ENCODE data around the gene RPL7L1.
"Not testable (repeated sequence)": the region's sequence is repeated elsewhere in the genome, so short reads cannot be mapped to it uniquely, and the experiment has no call there.

RPL7L1 gene

DNA sequence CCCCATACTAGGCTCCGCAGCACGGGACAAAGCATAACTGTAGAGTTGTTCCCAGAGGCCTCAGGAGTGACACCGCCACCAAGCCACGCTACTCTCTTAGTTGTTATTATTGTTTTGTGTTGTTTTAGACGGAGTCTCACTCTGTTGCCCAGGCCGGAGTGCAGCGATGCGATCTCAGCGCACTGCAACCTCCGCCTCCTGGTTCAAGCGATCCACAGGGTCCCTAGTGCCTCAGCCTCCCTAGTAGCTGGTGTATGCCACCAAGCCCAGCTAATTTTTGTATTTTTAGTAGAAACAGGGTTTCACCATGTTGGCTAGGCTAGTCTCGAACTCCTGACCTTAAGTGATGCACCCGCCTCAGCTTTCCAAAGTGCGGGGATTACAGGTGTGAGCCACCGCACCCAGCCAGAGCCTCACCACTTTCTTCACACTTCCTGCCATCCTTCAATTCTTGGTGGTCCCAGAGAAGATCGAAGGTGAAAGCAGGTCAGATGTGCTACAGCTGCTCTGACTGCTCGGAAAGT lies 11.8 kb downstream of the RPL7L1 start:
- no peak for DNase-seq (ENCODE audit: low spot score)

DNA sequence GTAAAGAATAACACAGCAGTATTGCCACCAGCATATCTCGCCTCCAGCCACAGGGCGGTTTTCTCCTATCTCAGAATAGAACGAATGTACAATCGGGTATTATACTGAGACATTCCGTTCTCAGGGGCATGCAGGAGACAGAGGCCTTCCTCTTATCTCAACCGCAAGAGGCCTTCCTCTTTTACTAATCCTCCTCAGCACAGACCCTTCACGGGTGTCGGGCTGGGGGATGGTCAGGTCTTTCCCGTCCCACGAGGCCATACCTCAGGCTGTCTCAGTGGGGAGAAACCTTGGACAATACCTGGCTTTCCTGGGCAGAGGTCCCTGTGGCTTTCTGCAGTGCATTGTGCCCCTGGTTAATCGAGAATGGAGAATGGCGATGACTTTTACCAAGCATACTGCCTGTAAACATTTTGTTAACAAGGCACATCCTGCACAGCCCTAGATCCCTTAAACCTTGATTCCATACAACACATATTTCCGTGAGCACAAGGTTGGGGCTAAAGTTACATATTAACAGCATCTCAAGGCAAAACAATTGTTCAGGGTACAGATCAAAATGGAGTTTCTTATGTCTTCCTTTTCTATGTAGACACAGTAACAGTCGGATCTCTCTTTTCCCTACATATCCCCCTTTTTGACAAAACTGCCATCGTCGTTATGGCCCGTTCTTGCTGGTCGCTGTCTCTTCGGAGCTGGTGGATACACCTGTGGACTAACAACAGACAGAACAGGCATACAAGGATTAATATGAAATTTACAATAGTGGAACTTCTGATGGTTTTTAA lies 14.8 kb downstream of the RPL7L1 start:
- not testable (repeated sequence) for DNase-seq (ENCODE audit: low spot score)

- no peak for DNase-seq (ENCODE audit: low spot score)
Observed at GRCh38 chr6:42896178-42896719, 16.8 kb downstream of the RPL7L1 start.

DNA sequence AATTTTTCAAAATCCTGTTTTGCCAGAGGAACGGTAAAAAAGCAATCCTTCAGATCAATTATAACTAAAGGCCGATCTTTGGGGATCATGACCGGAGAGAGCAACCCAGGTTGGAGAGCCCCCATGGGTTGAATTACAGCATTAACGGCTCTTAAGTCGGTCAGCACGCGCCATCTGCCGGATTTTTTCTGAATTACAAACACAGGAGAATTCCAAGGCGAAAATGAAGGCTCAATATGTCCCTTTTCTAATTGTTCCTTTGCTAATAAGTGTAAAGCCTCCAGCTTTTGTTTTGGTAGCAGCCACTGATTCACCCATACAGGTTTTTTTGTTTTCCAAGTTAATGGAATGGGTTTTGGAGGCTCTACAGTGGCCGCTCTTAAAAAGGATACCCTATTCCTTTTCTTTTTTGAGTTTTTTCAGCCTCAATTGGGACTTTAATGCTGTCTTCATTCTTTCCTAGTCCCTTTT lies 19.5 kb downstream of the RPL7L1 start:
- DNase-seq (ENCODE audit: low spot score): peak; percentile 57

DNA sequence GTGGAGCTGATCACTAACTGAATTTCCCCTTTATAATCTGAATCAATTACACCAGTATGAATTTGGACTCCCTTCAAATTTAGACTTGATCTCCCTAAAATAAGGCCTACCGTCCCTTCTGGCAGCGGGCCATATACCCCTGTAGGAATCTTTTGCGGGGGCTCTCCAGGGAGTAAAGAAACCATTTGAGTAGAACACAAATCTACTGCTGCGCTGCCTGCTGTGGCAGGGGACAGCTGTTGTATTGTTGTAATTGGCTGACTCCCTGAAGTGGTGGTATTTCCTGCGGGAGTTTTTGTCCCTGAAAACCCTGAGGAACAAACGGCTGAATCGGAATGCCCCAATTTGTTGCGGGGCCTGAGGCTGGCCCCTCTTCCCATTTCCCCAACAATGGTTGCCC lies 20.5 kb downstream of the RPL7L1 start:
- DNase-seq (ENCODE audit: low spot score): no peak

DNA sequence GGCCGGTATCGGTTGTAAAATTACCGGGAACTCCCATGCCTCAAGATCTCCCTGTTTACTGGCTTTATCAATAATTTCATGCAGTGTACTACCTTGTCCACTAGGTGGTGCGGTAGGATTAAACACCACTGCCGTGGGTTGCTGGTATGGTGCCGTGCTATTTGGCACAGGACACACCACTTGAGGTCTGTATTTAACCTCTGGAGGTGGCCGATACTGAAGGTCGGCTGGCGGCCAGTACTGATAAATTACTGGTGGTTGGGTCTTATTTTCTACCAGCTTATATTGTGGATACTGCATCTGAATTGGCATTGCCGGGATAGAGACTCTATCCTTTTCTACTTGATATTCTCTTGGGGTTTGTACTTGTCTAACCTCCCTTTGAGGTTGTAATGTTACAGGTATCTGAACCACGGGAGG lies 22.1 kb downstream of the RPL7L1 start:
- DNase-seq (ENCODE audit: low spot score): peak; percentile 69

DNA sequence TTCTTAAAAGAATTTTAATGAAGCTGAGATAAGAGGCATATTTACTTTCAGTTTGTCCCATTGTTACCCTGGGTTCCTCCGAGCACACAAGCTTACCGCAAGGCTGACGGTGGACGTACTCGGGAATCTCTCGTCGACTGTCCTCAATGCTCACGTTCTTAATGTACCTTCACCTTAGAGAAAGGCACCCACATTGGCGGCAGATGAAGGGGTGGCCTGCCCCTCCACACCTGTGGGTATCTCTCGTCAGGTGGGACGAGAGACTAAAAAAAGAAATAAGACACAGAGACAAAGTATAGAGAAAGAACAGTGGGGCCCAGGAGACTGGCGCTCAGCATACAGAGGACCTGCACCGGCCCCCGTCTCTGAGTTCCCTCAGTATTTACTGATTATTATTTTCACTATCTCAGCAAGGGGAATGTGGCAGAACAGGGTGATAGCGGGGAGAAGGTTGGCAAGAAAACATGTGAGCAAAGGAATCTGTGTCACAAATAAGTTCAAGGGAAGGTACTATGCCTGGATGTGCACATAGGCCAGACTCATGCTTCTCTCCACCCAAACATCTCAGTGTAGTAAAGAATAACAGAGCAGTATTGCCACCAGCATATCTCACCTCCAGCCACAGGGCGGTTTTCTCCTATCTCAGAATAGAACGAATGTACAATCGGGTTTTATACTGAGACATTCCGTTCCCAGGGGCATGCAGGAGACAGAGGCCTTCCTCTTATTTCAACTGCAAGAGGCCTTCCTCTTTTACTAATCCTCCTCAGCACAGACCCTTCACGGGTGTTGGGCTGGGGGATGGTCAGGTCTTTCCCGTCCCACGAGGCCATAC lies 23.2 kb downstream of the RPL7L1 start:
- not testable (repeated sequence) for DNase-seq (ENCODE audit: low spot score)

DNA sequence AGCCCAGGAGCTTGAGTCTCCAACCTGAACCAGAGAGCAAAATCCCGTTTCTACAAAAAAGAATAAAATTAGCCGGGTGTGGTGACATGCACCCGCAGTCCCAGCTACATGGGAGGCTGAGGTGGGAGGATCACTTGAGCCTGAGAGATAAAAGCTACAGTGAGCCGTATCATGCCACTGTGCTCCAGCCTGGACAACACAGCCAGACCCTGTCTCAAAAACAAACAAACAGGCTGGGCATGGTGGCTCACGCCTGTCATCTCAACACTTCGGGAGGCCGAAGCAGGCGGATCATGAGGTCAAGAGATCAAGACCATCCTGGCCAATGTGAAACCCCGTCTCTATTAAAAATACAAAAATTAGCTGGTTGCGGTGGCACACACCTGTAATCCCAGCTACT lies 25.1 kb downstream of the RPL7L1 start:
- no peak for DNase-seq (ENCODE audit: low spot score)

DNA sequence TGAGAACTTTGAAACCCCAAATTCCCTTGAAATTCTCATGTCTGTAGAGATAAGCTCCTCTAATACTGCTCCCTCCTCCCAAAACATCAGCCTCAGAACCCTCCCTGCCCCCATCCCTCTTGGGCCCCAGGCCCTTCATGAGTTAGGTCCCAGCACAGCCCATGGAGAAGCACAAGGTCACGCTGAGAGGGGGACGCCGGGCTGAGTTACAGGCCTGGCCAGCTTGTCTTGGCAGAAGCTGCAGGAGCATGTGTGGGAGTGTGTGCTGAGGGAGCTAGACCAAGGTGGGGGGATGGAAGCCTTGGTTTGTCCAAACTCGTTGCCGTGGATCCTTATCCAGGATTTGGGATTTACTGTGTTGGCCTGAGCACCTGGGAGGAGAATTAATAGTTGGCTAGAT lies 27.9 kb downstream of the RPL7L1 start:
- no peak for DNase-seq (ENCODE audit: low spot score)

- DNase-seq (ENCODE audit: low spot score): no peak
Observed at GRCh38 chr6:42909835-42910234, 30.4 kb downstream of the RPL7L1 start.

DNA sequence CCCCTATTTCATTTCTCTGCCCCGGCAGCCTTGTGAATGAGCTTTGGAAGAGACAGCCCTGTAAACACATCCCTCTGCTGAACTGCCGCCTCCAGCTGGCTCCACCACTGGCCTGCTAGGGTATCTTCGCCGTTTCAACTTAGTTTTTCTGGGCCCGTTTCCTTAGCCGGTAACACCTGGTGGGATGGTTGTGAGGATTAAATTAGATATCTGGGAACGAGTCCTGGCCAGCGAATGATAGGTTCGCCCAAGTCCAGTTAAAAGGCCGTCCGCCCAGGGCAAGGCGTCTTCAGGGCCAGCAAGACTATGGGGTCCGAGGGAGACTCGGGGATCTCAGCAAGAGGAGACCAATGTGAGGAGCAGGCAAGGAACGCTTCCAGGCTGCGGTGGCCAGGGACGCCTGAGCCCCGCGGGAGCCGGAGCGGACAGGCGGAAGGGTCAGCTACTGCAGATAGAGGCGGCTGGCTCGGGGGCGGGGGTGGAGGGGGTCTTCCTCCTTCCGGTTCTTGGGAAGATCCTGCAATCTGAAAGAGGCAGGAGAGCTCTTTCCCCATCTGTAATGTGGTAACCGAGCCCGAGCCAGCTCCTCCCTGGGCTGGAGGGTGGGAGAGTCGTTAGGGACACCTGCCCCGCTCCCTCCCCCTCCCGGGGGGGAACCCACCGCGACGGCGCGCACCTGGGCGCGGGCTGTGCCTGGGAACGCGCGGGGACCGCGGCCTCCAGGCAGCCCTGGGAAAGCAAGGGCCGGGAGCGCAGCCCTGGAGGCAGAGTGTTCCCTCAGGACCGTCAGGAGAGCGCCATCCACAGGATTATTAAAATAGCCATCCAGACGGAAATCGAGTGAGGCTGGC lies 32.0 kb downstream of the RPL7L1 start:
- no peak for DNase-seq (ENCODE audit: low spot score)

DNA sequence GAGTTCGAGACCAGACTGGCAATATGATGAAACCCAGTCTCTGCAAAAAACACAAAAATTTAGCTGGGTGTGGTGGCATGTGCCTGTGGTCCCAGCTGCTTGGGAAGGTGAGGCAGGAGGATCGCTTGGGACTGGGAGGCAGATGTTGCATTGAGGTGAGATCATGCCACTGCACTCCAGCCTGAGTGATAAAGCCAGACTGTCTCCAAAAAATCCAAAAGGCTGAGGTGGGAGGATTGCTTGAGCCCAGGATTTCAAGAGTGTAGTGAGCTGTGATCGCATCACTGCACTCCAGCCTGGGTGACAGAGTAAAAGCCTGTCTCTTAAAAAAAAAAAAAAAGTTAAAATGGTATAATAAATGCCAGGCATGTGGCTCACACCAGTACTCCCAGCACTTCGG lies 35.1 kb downstream of the RPL7L1 start:
- no peak for DNase-seq (ENCODE audit: low spot score)

GRCh38 chr6:42915732-42916131 lies 36.3 kb downstream of the RPL7L1 start, which contains the start of gene PTCRA:
Gene PTCRA, plus strand, starts transcription at chr6:42916053. Its CDS starts 17 bp downstream, at chr6:42916070.
- no peak for DNase-seq (ENCODE audit: low spot score)

GRCh38 chr6:42916288-42916687 lies 36.9 kb downstream of the RPL7L1 start:
- DNase-seq (ENCODE audit: low spot score): no peak

- DNase-seq (ENCODE audit: low spot score): no peak
Observed at GRCh38 chr6:42921801-42922200, 42.4 kb downstream of the RPL7L1 start.

GRCh38 chr6:42923666-42924065 lies 44.2 kb downstream of the RPL7L1 start:
- DNase-seq (ENCODE audit: low spot score): no peak

GRCh38 chr6:42925248-42925857 lies 45.9 kb downstream of the RPL7L1 start:
- DNase-seq (ENCODE audit: low spot score): no peak

DNA sequence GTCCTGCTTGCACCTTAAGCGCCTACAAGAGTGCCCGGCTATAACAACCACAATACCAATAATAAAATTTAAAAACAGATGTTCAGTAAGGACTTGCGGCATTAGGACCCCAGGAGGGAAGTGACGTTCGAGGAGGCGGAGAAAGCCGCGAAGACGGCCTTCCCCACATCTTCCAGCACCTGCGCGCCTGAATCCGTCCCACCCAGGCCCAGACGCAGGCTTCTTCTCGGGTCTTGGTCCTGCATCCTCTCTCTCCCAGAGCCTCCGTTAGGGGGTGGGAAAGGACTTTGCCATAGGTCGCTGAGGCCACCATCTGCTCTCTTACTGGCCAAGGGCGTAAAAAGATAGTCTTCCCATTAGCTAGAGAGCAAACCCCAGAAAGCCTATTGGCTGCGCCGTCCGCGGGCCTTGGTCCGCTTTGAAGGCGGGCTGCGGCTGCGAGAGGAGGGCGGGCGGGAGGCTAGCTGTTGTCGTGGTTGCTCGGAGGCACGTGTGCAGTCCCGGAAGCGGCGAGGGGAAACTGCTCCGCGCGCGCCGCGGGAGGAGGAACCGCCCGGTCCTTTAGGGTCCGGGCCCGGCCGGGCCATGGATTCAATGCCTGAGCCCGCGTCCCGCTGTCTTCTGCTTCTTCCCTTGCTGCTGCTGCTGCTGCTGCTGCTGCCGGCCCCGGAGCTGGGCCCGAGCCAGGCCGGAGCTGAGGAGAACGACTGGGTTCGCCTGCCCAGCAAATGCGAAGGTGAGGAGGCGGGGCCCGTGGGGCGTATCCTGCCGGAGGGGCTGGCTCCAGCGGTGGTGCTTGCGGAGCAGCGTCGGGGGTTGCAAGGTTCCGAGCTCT lies 49.8 kb downstream of the RPL7L1 start, which contains the start of gene CNPY3:
CNPY3 (plus strand) TSS at position 495 of the 835 bp plus-strand sequence; CDS start at position 586, 91 bp downstream.
- peak; percentile 93 for DNase-seq (ENCODE audit: low spot score)

- DNase-seq (ENCODE audit: low spot score): no peak
Observed at GRCh38 chr6:42929821-42930360, 50.5 kb downstream of the RPL7L1 start.

DNA sequence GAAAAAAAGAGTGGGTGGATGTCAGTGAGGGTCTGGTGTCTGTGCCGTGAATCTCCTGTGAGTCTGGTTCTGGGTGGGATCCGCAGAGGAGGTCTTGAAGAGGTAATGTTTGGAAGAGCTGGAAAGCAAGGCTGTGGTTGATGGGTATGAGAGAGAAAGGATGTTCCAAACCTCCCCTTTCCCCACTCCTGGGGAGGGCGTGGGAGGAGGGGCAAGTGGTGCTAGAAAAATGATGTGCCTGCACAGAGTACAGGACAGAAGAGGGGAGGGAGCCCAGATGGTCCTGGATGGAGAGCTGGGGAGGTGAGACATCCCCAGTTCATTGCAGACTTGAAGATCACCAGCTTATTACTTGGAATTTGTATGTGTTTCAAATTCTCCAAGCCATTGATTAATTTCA lies 53.0 kb downstream of the RPL7L1 start:
- no peak for DNase-seq (ENCODE audit: low spot score)

Measured in D341Med (cell line).